SK-N-SH treated with all-trans-retinoic acid at 6 μM for 48 hours (cell line): ENCODE results near the gene CA7.

Experiments used
- ATAC-seq: fragments of 200-7000 bp; cut with Tn5 transposase; 3 replicates; pipeline ENCODE4 v1.9.1; 2020; ENCODE audit warnings: mild to moderate bottlenecking, moderate library complexity
- ARNTL ChIP-seq: fragments of 450-650 bp; formaldehyde crosslinking; IDR thresholded peaks from 2 replicates; pipeline ENCODE4 v1.5.0; 2020; ENCODE audit warnings: low read depth, mild to moderate bottlenecking, moderate library complexity, borderline replicate concordance
- BACH2 ChIP-seq: fragments of 250-450 bp; sonication (Bioruptor Pico); IDR thresholded peaks from 2 replicates; pipeline ENCODE4 v1.9.0; 2021; ENCODE audit warnings: mild to moderate bottlenecking, borderline replicate concordance
- CSDC2 ChIP-seq: fragments of 250-450 bp; sonication (Bioruptor Pico); IDR thresholded peaks from 2 replicates; pipeline ENCODE4 v1.5.0; 2020; ENCODE audit warnings: mild to moderate bottlenecking, moderate library complexity
- ESRRG ChIP-seq: fragments of 250-450 bp; sonication (Bioruptor Pico); IDR thresholded peaks from 2 replicates; pipeline ENCODE4 v1.6.1; 2021; ENCODE audit warnings: mild to moderate bottlenecking
- GLIS3 ChIP-seq: fragments of 250-450 bp; sonication (Bioruptor Pico); IDR thresholded peaks from 2 replicates; pipeline ENCODE4 v1.5.0; 2020; ENCODE audit warnings: mild to moderate bottlenecking, moderate library complexity
- OSR1 ChIP-seq: fragments of 250-450 bp; sonication (Bioruptor Pico); IDR thresholded peaks from 2 replicates; pipeline ENCODE4 v1.8.0; 2022; ENCODE audit warnings: moderate library complexity, mild to moderate bottlenecking, inconsistent platforms
- PPARA ChIP-seq: fragments of 250-450 bp; sonication (Bioruptor Pico); IDR thresholded peaks from 2 replicates; pipeline ENCODE4 v1.5.0; 2020; ENCODE audit warnings: mild to moderate bottlenecking, borderline replicate concordance
- RARB ChIP-seq: fragments of 250-450 bp; sonication (Bioruptor Pico); IDR thresholded peaks from 2 replicates; pipeline ENCODE4 v1.8.0; 2021; ENCODE audit warnings: mild to moderate bottlenecking, moderate library complexity
- SNAI2 ChIP-seq: fragments of 250-450 bp; sonication (Bioruptor Pico); IDR thresholded peaks from 2 replicates; pipeline ENCODE4 v1.5.0; 2020; ENCODE audit warnings: mild to moderate bottlenecking, moderate library complexity
- TCF4 ChIP-seq: fragments of 250-450 bp; sonication (Bioruptor Pico); IDR thresholded peaks from 2 replicates; pipeline ENCODE4 v1.8.0; 2021; ENCODE audit warnings: mild to moderate bottlenecking, moderate library complexity, borderline replicate concordance
- TOX ChIP-seq: fragments of 250-450 bp; sonication (Bioruptor Pico); IDR thresholded peaks from 2 replicates; pipeline ENCODE4 v1.8.0; 2021; ENCODE audit warnings: mild to moderate bottlenecking, moderate library complexity, borderline replicate concordance
- ZC3H10 ChIP-seq: fragments of 250-450 bp; sonication (Bioruptor Pico); IDR thresholded peaks from 2 replicates; pipeline ENCODE4 v1.5.1; 2021; ENCODE audit warnings: mild to moderate bottlenecking, moderate library complexity
- ZFP3 ChIP-seq: fragments of 250-450 bp; sonication (Bioruptor Pico); IDR thresholded peaks from 2 replicates; pipeline ENCODE4 v1.5.0; 2020; ENCODE audit warnings: mild to moderate bottlenecking, moderate library complexity
- ZNF565 ChIP-seq: fragments of 450-650 bp; formaldehyde crosslinking; conservative IDR thresholded peaks from 2 replicates; pipeline ENCODE4 v1.5.0; 2020; ENCODE audit warnings: low read depth, mild to moderate bottlenecking, moderate library complexity
- ZNF70 ChIP-seq: fragments of 450-650 bp; formaldehyde crosslinking; IDR thresholded peaks from 2 replicates; pipeline ENCODE4 v1.5.0; 2020; ENCODE audit warnings: mild to moderate bottlenecking, moderate library complexity
- ZNF8 ChIP-seq: fragments of 450-650 bp; formaldehyde crosslinking; IDR thresholded peaks from 2 replicates; pipeline ENCODE4 v1.5.0; 2020; ENCODE audit warnings: mild to moderate bottlenecking, moderate library complexity
- TF ChIP-seq, protein P1 (sequence below): fragments of 250-450 bp; sonication (Bioruptor Pico); IDR thresholded peaks from 2 replicates; pipeline ENCODE4 v1.8.0; 2020; ENCODE audit warnings: mild to moderate bottlenecking, moderate library complexity, borderline replicate concordance
- TF ChIP-seq, protein P2 (sequence below): fragments of 250-450 bp; sonication (Bioruptor Pico); IDR thresholded peaks from 2 replicates; pipeline ENCODE4 v1.5.1; 2021; ENCODE audit warnings: mild to moderate bottlenecking, moderate library complexity
- TF ChIP-seq, protein P3 (sequence below): fragments of 250-450 bp; sonication (Bioruptor Pico); IDR thresholded peaks from 2 replicates; pipeline ENCODE4 v1.8.0; 2021; ENCODE audit warnings: low read depth, mild to moderate bottlenecking, moderate library complexity, borderline replicate concordance

CA7 gene

DNA sequence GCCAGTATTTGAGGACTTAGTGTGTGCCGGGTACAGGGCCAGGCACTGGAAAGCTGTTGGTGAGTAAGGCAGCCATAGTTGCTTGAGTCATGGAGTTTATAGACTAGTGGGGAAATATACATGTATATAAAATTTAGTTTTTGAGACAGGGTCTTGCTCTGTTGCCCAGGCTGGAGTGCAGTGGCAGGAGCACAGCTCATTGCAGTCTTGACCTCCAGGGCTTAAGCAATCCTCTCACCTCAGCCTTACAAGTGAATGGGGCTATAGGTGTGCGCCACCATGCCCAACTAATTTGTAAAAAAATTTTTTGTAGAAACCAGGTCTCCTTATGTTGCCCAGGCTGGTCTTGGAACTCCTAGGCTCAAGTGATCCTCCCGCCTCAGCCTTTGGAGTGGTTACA, 38.5 kb downstream of the CA7 start:
- ATAC-seq: no peak
- TF ChIP-seq SNAI2 (CRISPR knock-in tag): no peak
- TF ChIP-seq, protein P1, sequence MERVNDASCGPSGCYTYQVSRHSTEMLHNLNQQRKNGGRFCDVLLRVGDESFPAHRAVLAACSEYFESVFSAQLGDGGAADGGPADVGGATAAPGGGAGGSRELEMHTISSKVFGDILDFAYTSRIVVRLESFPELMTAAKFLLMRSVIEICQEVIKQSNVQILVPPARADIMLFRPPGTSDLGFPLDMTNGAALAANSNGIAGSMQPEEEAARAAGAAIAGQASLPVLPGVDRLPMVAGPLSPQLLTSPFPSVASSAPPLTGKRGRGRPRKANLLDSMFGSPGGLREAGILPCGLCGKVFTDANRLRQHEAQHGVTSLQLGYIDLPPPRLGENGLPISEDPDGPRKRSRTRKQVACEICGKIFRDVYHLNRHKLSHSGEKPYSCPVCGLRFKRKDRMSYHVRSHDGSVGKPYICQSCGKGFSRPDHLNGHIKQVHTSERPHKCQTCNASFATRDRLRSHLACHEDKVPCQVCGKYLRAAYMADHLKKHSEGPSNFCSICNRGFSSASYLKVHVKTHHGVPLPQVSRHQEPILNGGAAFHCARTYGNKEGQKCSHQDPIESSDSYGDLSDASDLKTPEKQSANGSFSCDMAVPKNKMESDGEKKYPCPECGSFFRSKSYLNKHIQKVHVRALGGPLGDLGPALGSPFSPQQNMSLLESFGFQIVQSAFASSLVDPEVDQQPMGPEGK (CRISPR knock-in tag): no peak
- no peak for TF ChIP-seq RARB (CRISPR knock-in tag)
- no peak for TF ChIP-seq PPARA (CRISPR knock-in tag)
- no peak for TF ChIP-seq GLIS3 (CRISPR knock-in tag)
- no peak for TF ChIP-seq OSR1 (CRISPR knock-in tag)
- no peak for TF ChIP-seq TCF4 (CRISPR knock-in tag)
- TF ChIP-seq ZFP3 (CRISPR knock-in tag): no peak
- no peak for TF ChIP-seq ZNF8 (CRISPR knock-in tag)
- TF ChIP-seq ZNF565 (CRISPR knock-in tag): no peak
- TF ChIP-seq TOX: no peak
- no peak for TF ChIP-seq CSDC2 (CRISPR knock-in tag)
- TF ChIP-seq, protein P2, sequence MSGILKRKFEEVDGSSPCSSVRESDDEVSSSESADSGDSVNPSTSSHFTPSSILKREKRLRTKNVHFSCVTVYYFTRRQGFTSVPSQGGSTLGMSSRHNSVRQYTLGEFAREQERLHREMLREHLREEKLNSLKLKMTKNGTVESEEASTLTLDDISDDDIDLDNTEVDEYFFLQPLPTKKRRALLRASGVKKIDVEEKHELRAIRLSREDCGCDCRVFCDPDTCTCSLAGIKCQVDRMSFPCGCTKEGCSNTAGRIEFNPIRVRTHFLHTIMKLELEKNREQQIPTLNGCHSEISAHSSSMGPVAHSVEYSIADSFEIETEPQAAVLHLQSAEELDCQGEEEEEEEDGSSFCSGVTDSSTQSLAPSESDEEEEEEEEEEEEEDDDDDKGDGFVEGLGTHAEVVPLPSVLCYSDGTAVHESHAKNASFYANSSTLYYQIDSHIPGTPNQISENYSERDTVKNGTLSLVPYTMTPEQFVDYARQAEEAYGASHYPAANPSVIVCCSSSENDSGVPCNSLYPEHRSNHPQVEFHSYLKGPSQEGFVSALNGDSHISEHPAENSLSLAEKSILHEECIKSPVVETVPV (CRISPR knock-in tag): no peak
- TF ChIP-seq ESRRG: no peak
- no peak for TF ChIP-seq ZC3H10
- TF ChIP-seq, protein P3, sequence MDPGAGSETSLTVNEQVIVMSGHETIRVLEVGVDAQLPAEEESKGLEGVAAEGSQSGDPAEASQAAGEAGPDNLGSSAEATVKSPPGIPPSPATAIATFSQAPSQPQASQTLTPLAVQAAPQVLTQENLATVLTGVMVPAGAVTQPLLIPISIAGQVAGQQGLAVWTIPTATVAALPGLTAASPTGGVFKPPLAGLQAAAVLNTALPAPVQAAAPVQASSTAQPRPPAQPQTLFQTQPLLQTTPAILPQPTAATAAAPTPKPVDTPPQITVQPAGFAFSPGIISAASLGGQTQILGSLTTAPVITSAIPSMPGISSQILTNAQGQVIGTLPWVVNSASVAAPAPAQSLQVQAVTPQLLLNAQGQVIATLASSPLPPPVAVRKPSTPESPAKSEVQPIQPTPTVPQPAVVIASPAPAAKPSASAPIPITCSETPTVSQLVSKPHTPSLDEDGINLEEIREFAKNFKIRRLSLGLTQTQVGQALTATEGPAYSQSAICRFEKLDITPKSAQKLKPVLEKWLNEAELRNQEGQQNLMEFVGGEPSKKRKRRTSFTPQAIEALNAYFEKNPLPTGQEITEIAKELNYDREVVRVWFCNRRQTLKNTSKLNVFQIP: no peak
- no peak for TF ChIP-seq ZNF70 (CRISPR knock-in tag)
- TF ChIP-seq ARNTL (CRISPR knock-in tag): no peak
- TF ChIP-seq, all 23 proteins: peak for 0

DNA sequence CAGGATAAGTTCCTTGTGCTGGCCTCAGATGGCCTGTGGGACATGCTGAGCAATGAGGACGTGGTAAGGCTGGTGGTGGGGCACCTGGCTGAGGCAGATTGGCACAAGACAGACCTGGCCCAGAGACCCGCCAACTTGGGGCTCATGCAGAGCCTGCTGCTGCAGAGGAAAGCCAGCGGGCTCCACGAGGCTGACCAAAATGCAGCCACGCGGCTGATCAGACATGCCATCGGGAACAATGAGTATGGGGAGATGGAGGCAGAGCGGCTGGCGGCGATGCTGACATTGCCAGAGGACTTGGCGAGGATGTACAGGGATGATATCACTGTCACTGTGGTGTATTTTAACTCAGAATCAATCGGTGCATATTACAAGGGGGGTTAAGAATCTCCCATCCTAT, 41.3 kb downstream of the CA7 start:
- TF ChIP-seq, protein P3: no peak
- TF ChIP-seq ZFP3 (CRISPR knock-in tag): no peak
- no peak for TF ChIP-seq CSDC2 (CRISPR knock-in tag)
- TF ChIP-seq, protein P1 (CRISPR knock-in tag): no peak
- TF ChIP-seq, protein P2 (CRISPR knock-in tag): no peak
- no peak for TF ChIP-seq BACH2 (CRISPR knock-in tag)

DNA sequence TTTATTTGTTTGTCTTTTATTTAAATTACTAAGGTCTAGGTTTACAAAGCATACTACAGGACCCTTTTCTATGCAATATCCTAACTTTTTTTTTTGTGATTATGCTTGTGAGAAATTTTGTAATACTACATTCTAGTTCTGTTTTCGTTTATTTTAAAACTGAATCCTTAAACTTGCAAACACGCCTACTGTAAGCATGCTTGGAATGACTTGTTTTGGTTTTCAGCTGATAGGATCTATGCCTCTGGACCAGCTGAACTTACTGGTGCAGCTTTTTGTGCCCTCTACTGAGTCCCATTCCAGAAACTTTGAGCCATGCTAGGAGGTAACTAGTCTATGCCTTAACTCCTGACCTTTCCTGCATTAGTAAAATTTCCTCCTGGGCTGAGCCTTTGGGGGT, 42.1 kb downstream of the CA7 start:
- TF ChIP-seq GLIS3 (CRISPR knock-in tag) (no peak), ZNF8 (CRISPR knock-in tag) (no peak), ZNF565 (CRISPR knock-in tag) (no peak), ZNF70 (CRISPR knock-in tag) (no peak)
- TF ChIP-seq, protein P3: no peak
- TF ChIP-seq, protein P2 (CRISPR knock-in tag): no peak
- no peak for ATAC-seq

More for the DNA sequence above, 41.3 kb downstream of the CA7 start:
- no peak for ATAC-seq
